Testis (tissue), 3 donors: ENCODE results near the gene SH3BP1. TPM values are rescaled to one million over a fixed set of nuclear protein-coding genes. Genes with fewer than 3 reads are reported as not detected.

ENCODE experiments used
- DNase-seq: peaks from one replicate; pipeline ENCODE4 v3.0.0-alpha.2; 2019
- H3K27ac ChIP-seq, 2 donors: fragments of 200-600 bp; sonication (generic); one replicate each; pipeline ENCODE4 v1.5.1; 2019
- H3K27me3 ChIP-seq: fragments of 200-600 bp; sonication (generic); one replicate; pipeline ENCODE4 v1.5.1; 2019
- H3K36me3 ChIP-seq: fragments of 200-600 bp; sonication (generic); one replicate; pipeline ENCODE4 v1.5.1; 2017; ENCODE audit warnings: low read depth; ENCODE audit errors: missing control alignments
- H3K4me1 ChIP-seq: fragments of 200-600 bp; sonication (generic); one replicate; pipeline ENCODE4 v1.5.1; 2019
- H3K4me3 ChIP-seq, 2 donors: fragments of 200-600 bp; sonication (generic); one replicate each; pipeline ENCODE4 v1.5.1; 2017 to 2019
- H3K9me3 ChIP-seq: fragments of 200-600 bp; sonication (generic); one replicate; pipeline ENCODE4 v1.5.1; 2017
- CTCF ChIP-seq, 3 experiments: fragments of 450-650 bp in 2 of 3; fragments of 200-600 bp in 1 of 3; sonication (generic) in 1 of 3; IDR thresholded peaks; one replicate each; pipeline ENCODE4 v1.5.1; 2016 to 2019; ENCODE audit warnings: antibody characterized with exemption in 3 of 3, mild to moderate bottlenecking in 2 of 3, moderate library complexity in 1 of 3
- POLR2A ChIP-seq: fragments of 450-650 bp; IDR thresholded peaks from one replicate; pipeline ENCODE4 v1.6.1; 2017; ENCODE audit warnings: antibody characterized with exemption, mild to moderate bottlenecking, moderate library complexity
- WGBS, 2 donors: methylation state at CpG; one replicate each; pipeline ENCODE4 v1.1.5; 2018; 5-methylcytosine and 5-hydroxymethylcytosine counted together
- intact Hi-C: fragments of 100-400 bp; cut with DNase I; formaldehyde crosslinking; loops from one replicate; pipeline ENCODE4 v1.15.1; 2023; ENCODE audit warnings: low total_unique reads
- polyA plus RNA-seq: library from polyadenylated mRNA; stranded (reverse); fragments of 350-450 nt; fragmentation: Illumina TruSeq; extraction: RNeasy Lipid Tissue Mini Kit (QIAGEN cat#74804); gene quantifications from one replicate; pipeline ENCODE4 v1.2.3, GENCODE V29; 2014; ENCODE audit warnings: low read depth, low replicate concordance; ENCODE audit not compliant: insufficient read depth
- total RNA-seq, 2 donors: library from RNA; depleted of rRNA; stranded (reverse); fragments of >200 nt; gene quantifications; one replicate each; pipeline ENCODE4 v1.2.3, GENCODE V29; 2016

The SH3BP1 gene
- total and polyA plus RNA-seq, 3 donors from 2014 or later = 11.9 to 23.6 (median 15.7) TPM

GRCh38 chr22:37684803-37685615 lies 45.5 kb downstream of the SH3BP1 start:
- Histone ChIP-seq H3K4me1 (peaks cover 15% of the 10 kb centered on the region), H3K27ac (no peak overlapping the region), H3K27me3 (no peaks in the 10 kb centered on the region), H3K9me3 (no peaks in the 10 kb centered on the region), H3K4me3 (peak overlapping the region in 1 of 2 donors; percentile 92), H3K36me3 (no peaks in the 10 kb centered on the region)
- WGBS, 2 donors = 62 to 73% methylated on average over 16 of the region's 16 CpGs
- TF ChIP-seq POLR2A = no peak
- no peak for TF ChIP-seq CTCF (IDR thresholded peaks at IDR 0.05)
- intact Hi-C loops = no loop called here
- no peak for DNase-seq

- TF ChIP-seq POLR2A (no peak), CTCF (IDR thresholded peaks at IDR 0.05) (no peak)
- Histone ChIP-seq H3K4me3 (peak within 1 kb of the TSS; percentile 76 to 92), H3K36me3 (no peaks in the 10 kb centered on the region), H3K27me3 (no peaks in the 10 kb centered on the region), H3K27ac (peak within 1 kb of the TSS; percentile 85 to 86), H3K4me1 (peaks cover 12% of the 10 kb centered on the region), H3K9me3 (no peaks in the 10 kb centered on the region)
- peak; percentile 90 for DNase-seq
- intact Hi-C loops = no loop called here
- 2% methylated on average over 37 to 61 of the region's 62 CpGs for WGBS, 2 donors
These were observed 46.8 kb downstream of the SH3BP1 start, which contains the start of gene NOL12 for GRCh38 chr22:37686002-37686982. NOL12 (plus strand) TSS chr22:37686343; CDS start chr22:37686393, 50 bp downstream.

- peaks cover 7% of the 10 kb centered on the region for H3K4me1 ChIP-seq
- intact Hi-C loops = no loop called here
- H3K4me3 ChIP-seq = no peak overlapping the region
- whole genome bisulfite sequencing, 2 donors = 84 to 97% methylated on average over 4 to 7 of the region's 7 CpGs
- H3K9me3 ChIP-seq = no peaks in the 10 kb centered on the region
- TF ChIP-seq POLR2A = no peak
- H3K27ac ChIP-seq = no peak overlapping the region
- H3K27me3 ChIP-seq = no peaks in the 10 kb centered on the region
- no peak for DNase-seq
- no peaks in the 10 kb centered on the region for H3K36me3 ChIP-seq
These were observed 50.9 kb downstream of the SH3BP1 start for GRCh38 chr22:37690407-37690806.

- Histone ChIP-seq H3K4me1 (peaks cover 7% of the 10 kb centered on the region), H3K4me3 (no peak overlapping the region), H3K36me3 (no peaks in the 10 kb centered on the region), H3K9me3 (no peaks in the 10 kb centered on the region), H3K27ac (no peak overlapping the region), H3K27me3 (no peaks in the 10 kb centered on the region)
- intact Hi-C loops = no loop called here
- TF ChIP-seq POLR2A = no peak
- TF ChIP-seq CTCF (IDR thresholded peaks at IDR 0.05) = no peak
- WGBS, 2 donors = 94 to 95% methylated on average over 4 to 18 of the region's 18 CpGs
- no peak for DNase-seq
These were observed 51.5 kb downstream of the SH3BP1 start for GRCh38 chr22:37690901-37691504.
